ENCODE data around the gene CLEC17A. TPM values are rescaled to one million over a fixed set of nuclear protein-coding genes. Genes with fewer than 3 reads are reported as not detected.

The CLEC17A gene
- total and polyA plus RNA-seq, 2 of the 13 experiments (the other 11 are each of a cell fraction or from before 2014, with no cell fraction given) = not detected

DNA sequence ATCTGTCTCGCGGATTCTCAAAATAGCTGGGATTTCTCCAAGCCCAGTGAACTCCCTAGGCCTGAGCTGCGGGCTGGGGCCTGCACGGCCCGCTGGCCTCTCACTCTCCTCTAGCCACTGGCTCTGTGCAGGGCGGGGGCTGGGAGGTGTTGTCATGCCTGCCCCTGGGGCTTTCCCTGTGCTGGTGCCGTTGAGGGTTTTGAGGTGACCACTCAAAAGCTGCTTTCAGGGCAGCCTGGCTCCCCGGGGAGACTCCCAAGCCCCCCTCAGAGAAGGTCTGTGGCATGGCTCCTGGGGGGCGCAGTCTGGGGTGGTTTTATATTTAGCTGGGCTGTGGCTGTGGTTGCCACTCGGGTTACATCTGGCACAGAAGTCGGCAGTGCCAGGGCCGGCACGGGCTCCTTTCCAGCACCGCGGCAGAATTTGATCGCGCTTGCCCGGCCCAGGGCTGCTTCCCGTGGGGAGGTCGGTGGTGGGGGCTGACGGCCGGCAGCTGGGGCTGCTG, 21.0 kb upstream of the CLEC17A start:
- no peak overlapping the region for H3K4me2 ChIP-seq (ENCODE audit: low read depth, low read length)
- peaks cover 7 to 15% of the 10 kb centered on the region in 2 experiments; a peak in 3 of 5 replicates for H3K36me3 ChIP-seq (replicated peaks in 1 of 2; ENCODE audit: control insufficient read depth in 1 of 2, insufficient read depth in 2 of 2, low read length in 2 of 2)
- no peaks in the 10 kb centered on the region for H3K27me3 ChIP-seq (ENCODE audit: control insufficient read depth in 1 of 2, insufficient read depth in 2 of 2, low read length in 2 of 2)
- H3K9me3 ChIP-seq (ENCODE audit: low read length) = no peaks in the 10 kb centered on the region
- intact Hi-C loops (cut with micrococcal nuclease; ENCODE audit: unreplicated experiment) (no loop called here), in situ Hi-C loops (cut with HindIII; ENCODE audit: extremely low pct_ligation_motif_present, low pct_unique_long_range_greater_than_20kb) (no loop called here)
- no TSS peak for BruUV-seq (replicated peaks)
- H3K9ac ChIP-seq (ENCODE audit: insufficient read depth, low read depth, low read length) = no peak overlapping the region
- H3K4me3 ChIP-seq (replicated peaks in 1 of 3; ENCODE audit: insufficient read depth in 1 of 3, low read depth in 2 of 3, low read length in 3 of 3) = no peak overlapping the region
- ChIA-PET CTCF (ENCODE audit: low intra/inter-chr PET ratio, low total read pairs) (no interaction called here), POLR2A (no interaction called here)
- WGBS (ENCODE audit: low lambda C conversion rate) = 87% methylated on average over 3 of the region's 22 CpGs
- FAIRE-seq (no peak), ATAC-seq (no peak), DNase-seq (ENCODE audit: low spot score) (no peak)
- peaks cover under 1% of the 10 kb centered on the region; the same call in 1 of the 2 replicates for H3K4me1 ChIP-seq (ENCODE audit: insufficient read depth, low read length)
- H4K20me1 ChIP-seq (ENCODE audit: insufficient read depth, low read length) = no peaks in the 10 kb centered on the region; the same call in 1 of the 2 replicates
- H3K79me2 ChIP-seq (ENCODE audit: insufficient read depth, low read length) = peaks cover 24% of the 10 kb centered on the region
- no peak overlapping the region for H3K27ac ChIP-seq (ENCODE audit: extremely low read length, insufficient read depth, low read length)
- TF ChIP-seq AGO2 (optimal IDR thresholded peaks at IDR 0.05; ENCODE audit: low read depth, low read length) (peak; percentile 6), KAT7 (CRISPR knock-in tag; IDR thresholded peaks at IDR 0.05; ENCODE audit: borderline replicate concordance) (no peak)
- TF ChIP-seq, protein P1, sequence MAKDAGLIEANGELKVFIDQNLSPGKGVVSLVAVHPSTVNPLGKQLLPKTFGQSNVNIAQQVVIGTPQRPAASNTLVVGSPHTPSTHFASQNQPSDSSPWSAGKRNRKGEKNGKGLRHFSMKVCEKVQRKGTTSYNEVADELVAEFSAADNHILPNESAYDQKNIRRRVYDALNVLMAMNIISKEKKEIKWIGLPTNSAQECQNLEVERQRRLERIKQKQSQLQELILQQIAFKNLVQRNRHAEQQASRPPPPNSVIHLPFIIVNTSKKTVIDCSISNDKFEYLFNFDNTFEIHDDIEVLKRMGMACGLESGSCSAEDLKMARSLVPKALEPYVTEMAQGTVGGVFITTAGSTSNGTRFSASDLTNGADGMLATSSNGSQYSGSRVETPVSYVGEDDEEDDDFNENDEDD (CRISPR knock-in tag; IDR thresholded peaks at IDR 0.05; ENCODE audit: borderline replicate concordance) = no peak
- no peak overlapping the region for H2AFZ ChIP-seq (ENCODE audit: low read length)

DNA sequence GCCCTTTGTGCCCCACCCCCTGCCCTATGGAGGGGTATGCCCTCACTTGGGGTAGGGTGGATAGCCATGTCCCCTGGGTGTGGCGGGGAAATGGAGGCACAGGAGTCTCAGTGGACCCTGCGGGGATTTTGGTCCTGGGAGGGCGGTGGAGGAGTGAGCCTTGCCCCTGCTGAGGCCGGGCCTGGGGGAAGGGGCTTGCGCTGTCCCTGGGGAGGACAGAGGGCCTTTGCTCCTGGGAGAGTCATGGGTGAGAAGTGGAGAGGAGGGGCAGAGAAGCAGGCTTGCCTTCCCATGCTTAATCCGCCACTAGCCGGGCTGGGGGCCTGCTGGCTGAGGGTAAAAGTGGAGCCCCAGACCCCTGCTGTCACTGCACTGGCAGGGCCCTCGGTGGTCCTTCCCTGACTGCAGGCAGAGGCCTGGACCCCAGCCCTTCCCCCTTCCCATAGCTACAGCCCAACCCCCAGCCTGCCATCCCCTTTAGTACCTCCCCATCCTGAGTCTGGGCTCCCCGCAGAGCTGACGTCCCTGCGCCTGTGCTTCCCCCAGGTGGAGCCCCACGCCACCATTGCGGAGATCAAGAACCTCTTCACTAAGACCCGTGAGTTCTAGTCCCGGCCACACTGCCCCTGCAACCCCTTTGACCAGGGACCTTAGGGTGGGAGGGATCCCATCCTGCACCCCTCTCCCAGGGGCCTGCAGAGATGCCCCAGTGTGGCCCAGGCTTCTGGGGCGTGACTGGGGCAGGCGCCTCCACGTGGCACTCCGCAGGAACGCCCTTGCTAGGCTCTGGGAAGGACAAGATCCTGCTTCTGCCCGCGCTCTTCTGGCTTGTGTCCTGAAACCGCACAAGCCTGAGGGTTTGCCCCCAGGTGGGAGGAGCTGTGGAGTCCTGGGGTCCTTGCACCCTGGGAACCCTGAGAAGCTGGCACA, 20.0 kb upstream of the CLEC17A start:
- H3K9ac ChIP-seq (ENCODE audit: insufficient read depth, low read depth, low read length) = no peak overlapping the region
- TF ChIP-seq RFX5 (IDR thresholded peaks at IDR 0.05; ENCODE audit: low read depth, low read length) (no peak), ATF5 (CRISPR knock-in tag; IDR thresholded peaks at IDR 0.05; ENCODE audit: low read depth) (no peak), ZNF276 (CRISPR knock-in tag; IDR thresholded peaks at IDR 0.05; ENCODE audit: low read depth) (no peak), NR2F2 (IDR thresholded peaks at IDR 0.05; ENCODE audit: borderline replicate concordance, low read depth) (no peak), HES4 (CRISPR knock-in tag; IDR thresholded peaks at IDR 0.05; ENCODE audit: borderline replicate concordance) (no peak), ATF2 (CRISPR knock-in tag; IDR thresholded peaks at IDR 0.05) (no peak), NFIB (CRISPR knock-in tag; IDR thresholded peaks at IDR 0.05; ENCODE audit: borderline replicate concordance) (no peak), ZBTB38 (CRISPR knock-in tag; IDR thresholded peaks at IDR 0.05) (no peak)

More for the DNA sequence above, 20.0 kb upstream of the CLEC17A start:
- Histone ChIP-seq H2AFZ (ENCODE audit: low read length) (no peak overlapping the region), H3K79me2 (ENCODE audit: insufficient read depth, low read length) (peaks cover 23% of the 10 kb centered on the region), H3K4me1 (ENCODE audit: insufficient read depth, low read length) (no peaks in the 10 kb centered on the region), H3K36me3 (replicated peaks in 1 of 2; ENCODE audit: control insufficient read depth in 1 of 2, insufficient read depth in 2 of 2, low read length in 2 of 2) (peaks cover 7 to 15% of the 10 kb centered on the region in 2 experiments; a peak in 3 of 5 replicates), H4K20me1 (ENCODE audit: insufficient read depth, low read length) (no peaks in the 10 kb centered on the region; the same call in 1 of the 2 replicates), H3K9me3 (ENCODE audit: low read length) (no peaks in the 10 kb centered on the region), H3K27ac (ENCODE audit: extremely low read length, insufficient read depth, low read length) (no peak overlapping the region), H3K4me3 (replicated peaks in 1 of 3; ENCODE audit: insufficient read depth in 1 of 3, low read depth in 2 of 3, low read length in 3 of 3) (no peak overlapping the region), H3K27me3 (ENCODE audit: control insufficient read depth in 1 of 2, insufficient read depth in 2 of 2, low read length in 2 of 2) (no peaks in the 10 kb centered on the region), H3K4me2 (ENCODE audit: low read depth, low read length) (no peak overlapping the region)
- intact Hi-C loops (cut with micrococcal nuclease; ENCODE audit: unreplicated experiment) = no loop called here
- BruUV-seq (replicated peaks) = no TSS peak
- FAIRE-seq (no peak), DNase-seq (ENCODE audit: low spot score) (no peak), ATAC-seq (no peak)
- WGBS (ENCODE audit: low lambda C conversion rate) = 100% methylated on average over 3 of the region's 23 CpGs
- in situ Hi-C loops (cut with HindIII; ENCODE audit: extremely low pct_ligation_motif_present, low pct_unique_long_range_greater_than_20kb) = no loop called here
- CTCF ChIA-PET (ENCODE audit: low intra/inter-chr PET ratio, low total read pairs) = no interaction called here
- POLR2A ChIA-PET = no interaction called here
